C4-2B (cell line): ENCODE data around the gene NFYA.

Experiments used
- CTCF ChIP-seq: fragments of 450-650 bp; conservative IDR thresholded peaks from 2 replicates; pipeline ENCODE4 v1.5.1; 2017; ENCODE audit warnings: mild to moderate bottlenecking
- ZFX ChIP-seq: fragments of 450-650 bp; IDR thresholded peaks from 2 replicates; pipeline ENCODE4 v1.6.1; 2017

GRCh38 chr6:41066867-41067304 lies 5.9 kb upstream of the NFYA start:
- TF ChIP-seq CTCF, result peak; percentile 91
- TF ChIP-seq ZFX, result no peak
